GM19351 (cell line): ENCODE data around the gene FHL2.
"Not testable (repeated sequence)": the region's sequence is repeated elsewhere in the genome, so short reads cannot be mapped to it uniquely, and the experiment has no call there.

ENCODE experiments used
- ATAC-seq: cut with Tn5 transposase; IDR thresholded peaks from one replicate; pipeline ENCODE4 v1.9.1; 2021; ENCODE audit warnings: mild to moderate bottlenecking, moderate library complexity; ENCODE audit not compliant: unreplicated experiment

FHL2 gene

GRCh38 chr2:105398336-105399206 lies at the start of gene FHL2:
Gene FHL2 (minus strand): TSS chr2:105399051. CDS start chr2:105386516, 12,535 bp downstream.
- ATAC-seq: peak; percentile 100

- ATAC-seq: no peak
Measured at GRCh38 chr2:105447476-105447875, 48.6 kb upstream of the FHL2 start.

GRCh38 chr2:105446501-105446900 lies 47.6 kb upstream of the FHL2 start:
- ATAC-seq: no peak

GRCh38 chr2:105445976-105446375 lies 47.1 kb upstream of the FHL2 start:
- ATAC-seq: no peak

DNA sequence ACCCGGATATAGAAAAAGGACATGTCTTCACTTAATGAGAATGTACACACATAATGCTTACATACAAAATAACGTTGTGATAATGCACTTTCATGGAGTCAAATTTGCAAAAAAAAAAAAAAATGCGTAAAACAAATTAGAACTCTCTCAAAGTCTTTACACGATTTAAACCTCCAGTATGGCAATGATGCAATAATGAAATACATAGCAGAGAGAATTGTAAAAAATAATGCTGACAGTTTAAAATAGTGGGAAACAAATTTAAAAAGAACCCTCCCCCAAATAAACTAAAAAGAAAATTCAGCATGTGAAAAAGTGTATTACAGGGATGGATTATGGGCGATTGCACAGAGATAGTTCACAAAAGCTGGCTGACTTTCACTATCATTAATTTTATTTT lies 46.6 kb upstream of the FHL2 start:
- ATAC-seq: no peak

- ATAC-seq: no peak
Measured at GRCh38 chr2:105443617-105444598, 45.1 kb upstream of the FHL2 start.

DNA sequence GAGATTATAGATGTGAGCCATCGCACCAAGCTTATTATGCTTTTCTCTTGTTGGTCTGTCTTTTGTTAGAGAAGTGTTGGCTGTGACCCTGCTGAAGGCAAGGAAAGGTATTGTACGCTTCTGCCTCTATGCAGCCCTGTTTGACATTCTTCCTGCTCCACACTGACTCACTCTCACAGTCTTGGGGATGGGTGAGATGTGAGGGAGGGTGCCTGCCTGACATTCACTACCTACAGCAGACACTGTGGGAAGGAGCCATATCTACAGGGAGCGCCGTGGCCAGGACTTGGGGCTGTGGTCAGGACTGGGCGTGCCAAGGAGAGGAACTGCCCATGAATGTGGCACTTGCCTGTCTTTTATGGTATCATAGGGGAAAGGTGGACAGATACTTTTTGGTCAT lies 43.9 kb upstream of the FHL2 start:
- ATAC-seq: no peak

GRCh38 chr2:105442056-105442455 lies 43.2 kb upstream of the FHL2 start:
- no peak for ATAC-seq

GRCh38 chr2:105439141-105439540 lies 40.3 kb upstream of the FHL2 start:
- no peak for ATAC-seq

GRCh38 chr2:105438104-105438929 lies 39.5 kb upstream of the FHL2 start:
- ATAC-seq: no peak

GRCh38 chr2:105437708-105438103 lies 38.9 kb upstream of the FHL2 start:
- ATAC-seq: no peak

DNA sequence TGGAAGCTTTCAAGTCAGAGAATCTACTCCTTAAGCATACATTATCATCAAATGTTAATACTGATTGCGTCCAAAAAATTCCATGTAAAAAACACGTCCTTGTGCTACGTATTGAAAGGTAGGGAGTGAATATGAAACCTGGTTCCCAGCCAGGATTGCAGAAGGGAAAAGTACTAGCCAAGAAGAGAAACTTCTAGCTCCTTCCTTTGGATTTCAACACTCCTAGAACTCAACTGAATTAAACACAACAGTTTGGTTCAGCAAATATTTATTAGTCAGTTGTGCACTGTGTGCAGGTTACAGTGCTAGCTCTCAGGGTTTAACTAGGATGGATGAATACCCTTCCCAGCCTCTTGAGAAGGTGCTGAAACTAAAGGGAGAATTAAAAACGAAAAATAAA lies 33.9 kb upstream of the FHL2 start:
- no peak for ATAC-seq

GRCh38 chr2:105432044-105432399 lies 33.2 kb upstream of the FHL2 start:
- no peak for ATAC-seq

- no peak for ATAC-seq
Measured at GRCh38 chr2:105431367-105432043, 32.7 kb upstream of the FHL2 start.

DNA sequence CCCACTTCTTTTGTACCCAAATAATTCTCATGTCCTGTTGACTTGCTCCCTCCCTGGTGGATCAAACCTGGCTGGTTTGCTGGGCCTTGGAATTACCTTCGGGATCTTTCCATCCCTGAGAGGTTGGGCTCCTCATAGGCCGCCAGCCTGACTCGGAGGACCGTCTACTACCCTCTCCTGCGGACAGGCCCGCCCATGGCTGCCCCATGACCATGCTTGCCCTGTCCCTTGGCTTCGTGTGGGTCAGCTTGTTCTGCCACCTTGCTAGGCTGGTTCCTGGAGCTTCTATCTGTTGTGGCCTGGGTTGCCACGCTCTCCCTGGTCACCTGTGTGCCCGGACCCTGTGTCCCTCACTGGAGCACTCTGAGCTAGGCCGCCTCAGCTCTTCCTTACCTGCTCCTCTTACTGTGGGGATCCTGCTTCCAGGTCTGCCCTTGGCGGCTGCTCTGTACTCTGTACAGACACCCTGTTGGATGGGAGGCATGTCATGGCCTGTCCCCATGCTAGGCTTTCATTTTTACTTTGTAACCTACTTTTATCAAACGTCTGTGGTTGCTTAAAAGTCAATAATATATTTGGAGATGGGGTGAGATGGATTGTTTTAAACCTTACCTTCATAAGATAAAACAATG lies 29.7 kb upstream of the FHL2 start:
- no peak for ATAC-seq

DNA sequence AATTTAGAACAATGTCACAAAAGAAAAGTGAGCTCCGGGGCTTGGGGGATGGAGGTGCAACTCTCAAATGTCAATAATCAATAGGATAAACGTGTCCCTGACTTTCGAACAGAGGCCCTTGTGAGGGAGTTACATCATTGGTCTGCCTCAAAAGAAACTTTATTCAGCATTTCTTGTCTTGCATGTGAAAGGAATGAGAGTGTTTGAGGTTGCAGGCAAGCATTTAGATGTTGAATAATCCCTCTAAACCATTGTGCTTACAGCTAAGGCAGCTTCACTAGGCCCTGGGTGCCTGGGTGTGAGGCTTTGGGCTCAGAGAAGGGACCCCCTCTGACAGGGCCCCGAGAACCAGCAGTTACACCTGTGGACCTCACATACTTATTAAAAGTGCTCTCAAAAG lies 28.6 kb upstream of the FHL2 start:
- no peak for ATAC-seq

DNA sequence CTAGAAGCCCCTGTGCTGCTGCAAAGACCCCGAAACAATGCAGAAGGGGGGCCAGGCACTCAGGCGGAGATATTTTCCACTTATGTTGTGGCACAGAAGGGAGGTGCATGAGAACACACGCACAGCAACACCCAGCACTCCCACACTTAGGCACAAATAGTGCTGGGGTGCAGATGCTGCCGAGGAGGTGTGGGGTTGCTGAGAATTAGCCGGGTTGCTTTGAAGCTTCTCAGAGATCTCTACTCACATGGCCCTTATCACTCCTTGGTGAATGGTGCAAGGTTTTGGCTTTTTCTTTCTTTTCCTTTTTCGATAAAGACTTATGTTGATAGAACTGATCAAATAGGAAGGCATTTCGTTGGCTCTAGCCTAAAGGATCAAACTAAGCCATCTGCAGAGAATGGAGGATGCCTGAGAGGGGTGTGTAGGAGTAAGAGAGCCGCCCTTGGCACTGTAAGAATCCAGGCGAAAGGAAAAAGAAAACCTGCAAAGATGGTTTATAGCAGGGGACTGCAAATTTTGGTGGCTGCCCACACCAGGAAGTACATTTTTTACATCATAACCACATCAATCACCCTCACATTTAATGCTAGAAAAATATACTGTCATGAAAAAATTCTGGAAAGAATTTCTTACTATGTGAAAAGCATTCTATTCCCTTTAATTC lies 27.9 kb upstream of the FHL2 start:
- ATAC-seq: no peak

- ATAC-seq: no peak
Measured at GRCh38 chr2:105425936-105426625, 27.2 kb upstream of the FHL2 start.

- ATAC-seq: not testable (repeated sequence)
Measured at GRCh38 chr2:105424836-105425235, 26.0 kb upstream of the FHL2 start.
